ENCODE results near the gene STARD8.
"Not testable (repeated sequence)": the region's sequence is repeated elsewhere in the genome, so short reads cannot be mapped to it uniquely, and the experiment has no call there.

Gene STARD8, protein sequence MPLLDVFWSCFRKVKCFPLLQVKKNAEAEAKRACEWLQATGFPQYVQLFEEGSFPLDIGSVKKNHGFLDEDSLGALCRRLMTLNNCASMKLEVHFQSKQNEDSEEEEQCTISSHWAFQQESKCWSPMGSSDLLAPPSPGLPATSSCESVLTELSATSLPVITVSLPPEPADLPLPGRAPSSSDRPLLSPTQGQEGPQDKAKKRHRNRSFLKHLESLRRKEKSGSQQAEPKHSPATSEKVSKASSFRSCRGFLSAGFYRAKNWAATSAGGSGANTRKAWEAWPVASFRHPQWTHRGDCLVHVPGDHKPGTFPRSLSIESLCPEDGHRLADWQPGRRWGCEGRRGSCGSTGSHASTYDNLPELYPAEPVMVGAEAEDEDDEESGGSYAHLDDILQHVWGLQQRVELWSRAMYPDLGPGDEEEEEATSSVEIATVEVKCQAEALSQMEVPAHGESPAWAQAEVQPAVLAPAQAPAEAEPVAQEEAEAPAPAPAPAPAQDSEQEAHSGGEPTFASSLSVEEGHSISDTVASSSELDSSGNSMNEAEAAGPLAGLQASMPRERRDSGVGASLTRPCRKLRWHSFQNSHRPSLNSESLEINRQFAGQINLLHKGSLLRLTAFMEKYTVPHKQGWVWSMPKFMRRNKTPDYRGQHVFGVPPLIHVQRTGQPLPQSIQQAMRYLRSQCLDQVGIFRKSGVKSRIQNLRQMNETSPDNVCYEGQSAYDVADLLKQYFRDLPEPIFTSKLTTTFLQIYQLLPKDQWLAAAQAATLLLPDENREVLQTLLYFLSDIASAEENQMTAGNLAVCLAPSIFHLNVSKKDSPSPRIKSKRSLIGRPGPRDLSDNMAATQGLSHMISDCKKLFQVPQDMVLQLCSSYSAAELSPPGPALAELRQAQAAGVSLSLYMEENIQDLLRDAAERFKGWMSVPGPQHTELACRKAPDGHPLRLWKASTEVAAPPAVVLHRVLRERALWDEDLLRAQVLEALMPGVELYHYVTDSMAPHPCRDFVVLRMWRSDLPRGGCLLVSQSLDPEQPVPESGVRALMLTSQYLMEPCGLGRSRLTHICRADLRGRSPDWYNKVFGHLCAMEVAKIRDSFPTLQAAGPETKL

DNA sequence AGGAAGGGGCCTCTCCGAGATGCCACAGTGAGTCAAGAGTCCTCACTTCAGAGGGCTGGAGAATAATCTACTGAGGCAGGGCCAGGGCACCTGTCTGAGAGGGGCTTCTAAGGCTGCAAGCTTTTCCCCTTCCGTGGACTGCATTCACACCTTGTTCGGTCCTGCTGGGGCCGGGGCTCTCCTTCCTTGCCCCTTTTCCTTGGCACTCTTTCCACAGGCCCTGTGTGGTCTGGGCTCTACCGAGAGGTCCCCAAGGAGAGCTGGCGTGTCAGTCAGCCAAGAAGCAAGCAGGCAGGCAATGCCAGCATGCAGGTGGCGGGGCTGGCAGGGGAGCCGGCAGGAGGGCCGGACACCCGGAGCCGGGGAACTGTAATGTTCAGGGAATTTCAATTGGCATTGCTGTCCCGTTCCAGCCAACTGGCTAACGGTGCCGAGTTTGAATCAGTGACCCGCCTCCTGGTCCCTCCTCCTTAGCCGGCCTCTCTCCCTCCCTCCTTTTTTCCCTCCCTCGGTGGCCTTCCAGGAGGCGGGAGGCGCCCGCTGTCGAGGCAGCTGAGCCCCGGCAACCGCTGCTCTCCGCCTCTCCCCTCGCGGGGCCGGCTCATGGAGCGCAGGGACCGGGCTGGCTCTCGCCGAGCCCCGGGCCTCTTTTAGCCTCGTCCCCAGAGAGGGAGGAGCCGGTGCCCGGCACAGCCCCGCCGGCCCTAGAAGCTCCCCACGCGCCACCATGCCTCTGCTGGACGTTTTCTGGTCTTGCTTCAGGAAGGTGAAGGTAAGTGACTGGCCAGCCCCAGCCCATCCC, at the start of gene STARD8:
Gene STARD8 (plus strand): TSS at position 511 of the 802 bp plus-strand sequence. CDS start 217 bp downstream, at position 728.
- no peak within 1 kb of the TSS for H3K4me3 ChIP-seq (ENCODE audit: low read depth, low read length)
- TF ChIP-seq, protein P1, sequence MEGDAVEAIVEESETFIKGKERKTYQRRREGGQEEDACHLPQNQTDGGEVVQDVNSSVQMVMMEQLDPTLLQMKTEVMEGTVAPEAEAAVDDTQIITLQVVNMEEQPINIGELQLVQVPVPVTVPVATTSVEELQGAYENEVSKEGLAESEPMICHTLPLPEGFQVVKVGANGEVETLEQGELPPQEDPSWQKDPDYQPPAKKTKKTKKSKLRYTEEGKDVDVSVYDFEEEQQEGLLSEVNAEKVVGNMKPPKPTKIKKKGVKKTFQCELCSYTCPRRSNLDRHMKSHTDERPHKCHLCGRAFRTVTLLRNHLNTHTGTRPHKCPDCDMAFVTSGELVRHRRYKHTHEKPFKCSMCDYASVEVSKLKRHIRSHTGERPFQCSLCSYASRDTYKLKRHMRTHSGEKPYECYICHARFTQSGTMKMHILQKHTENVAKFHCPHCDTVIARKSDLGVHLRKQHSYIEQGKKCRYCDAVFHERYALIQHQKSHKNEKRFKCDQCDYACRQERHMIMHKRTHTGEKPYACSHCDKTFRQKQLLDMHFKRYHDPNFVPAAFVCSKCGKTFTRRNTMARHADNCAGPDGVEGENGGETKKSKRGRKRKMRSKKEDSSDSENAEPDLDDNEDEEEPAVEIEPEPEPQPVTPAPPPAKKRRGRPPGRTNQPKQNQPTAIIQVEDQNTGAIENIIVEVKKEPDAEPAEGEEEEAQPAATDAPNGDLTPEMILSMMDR (IDR thresholded peaks at IDR 0.05; ENCODE audit: borderline replicate concordance, insufficient read depth, low read depth, low read length): no peak

DNA sequence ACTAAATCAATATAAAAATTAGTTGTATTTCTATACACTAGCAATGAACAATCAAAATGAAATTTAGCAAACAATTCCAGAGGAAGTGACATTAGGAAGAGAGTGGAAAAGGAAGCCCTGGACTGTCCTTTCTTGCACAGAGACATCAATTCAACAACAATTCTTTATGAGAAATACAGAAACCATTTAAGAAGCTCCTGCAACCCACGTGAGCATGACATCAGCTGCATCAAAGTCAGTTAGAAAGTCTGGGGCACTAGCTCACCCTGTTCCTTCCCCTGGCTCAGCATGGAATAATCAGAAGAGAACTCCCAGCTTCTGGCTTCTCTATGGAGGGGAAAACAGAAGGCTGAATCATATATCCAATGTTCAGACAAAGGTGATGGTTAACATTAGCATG, 48.6 kb upstream of the STARD8 start:
- no peak overlapping the region for H3K4me3 ChIP-seq (ENCODE audit: low read depth, low read length)

DNA sequence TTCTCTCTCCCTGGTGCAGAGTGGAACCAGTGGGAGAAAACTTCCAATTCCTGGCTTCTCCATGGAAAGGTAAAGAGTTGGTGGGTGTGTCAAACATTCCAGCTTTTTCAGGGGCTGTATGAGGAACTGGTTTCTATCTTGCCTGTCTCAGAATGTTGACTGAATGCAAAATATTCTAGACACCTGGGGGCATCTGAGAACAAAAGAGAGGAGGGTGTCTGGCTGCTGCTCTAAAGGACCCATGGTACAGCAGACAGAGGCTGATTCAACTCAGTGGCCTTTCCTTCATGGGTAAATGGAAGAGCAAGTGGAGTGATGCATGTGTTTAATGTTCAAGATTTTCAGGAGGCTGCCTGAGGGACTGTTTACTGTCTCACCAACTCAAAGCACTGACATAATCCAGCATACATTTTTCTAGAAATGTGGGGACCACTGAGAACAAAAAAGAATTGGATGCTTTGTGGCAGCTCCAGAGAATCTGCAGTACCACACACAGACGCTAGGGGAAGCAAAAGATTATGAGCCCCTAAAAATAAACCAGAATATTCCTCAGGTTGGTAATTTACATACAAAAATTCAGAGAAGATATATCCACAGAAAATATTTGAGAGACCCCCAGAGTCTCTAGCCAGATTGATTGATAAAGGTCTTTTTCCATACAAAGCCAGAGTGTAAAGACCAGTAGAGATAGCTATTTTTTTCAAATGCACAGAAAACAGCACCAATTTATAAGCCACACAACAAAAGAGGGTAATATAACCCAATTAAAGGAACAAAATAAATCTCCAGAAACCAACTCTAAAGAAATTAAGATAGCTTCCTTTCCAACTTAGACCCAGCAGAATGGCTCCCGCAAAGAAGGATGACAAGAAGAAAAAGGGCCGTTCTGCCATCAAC, 48.0 kb upstream of the STARD8 start:
- no peak overlapping the region for H3K4me3 ChIP-seq (ENCODE audit: low read depth, low read length)
- TF ChIP-seq, protein P1 (IDR thresholded peaks at IDR 0.05; ENCODE audit: borderline replicate concordance, insufficient read depth, low read depth, low read length): peak; percentile 56

More for the DNA sequence above, 48.6 kb upstream of the STARD8 start:
- TF ChIP-seq, protein P1 (IDR thresholded peaks at IDR 0.05; ENCODE audit: borderline replicate concordance, insufficient read depth, low read depth, low read length): no peak

DNA sequence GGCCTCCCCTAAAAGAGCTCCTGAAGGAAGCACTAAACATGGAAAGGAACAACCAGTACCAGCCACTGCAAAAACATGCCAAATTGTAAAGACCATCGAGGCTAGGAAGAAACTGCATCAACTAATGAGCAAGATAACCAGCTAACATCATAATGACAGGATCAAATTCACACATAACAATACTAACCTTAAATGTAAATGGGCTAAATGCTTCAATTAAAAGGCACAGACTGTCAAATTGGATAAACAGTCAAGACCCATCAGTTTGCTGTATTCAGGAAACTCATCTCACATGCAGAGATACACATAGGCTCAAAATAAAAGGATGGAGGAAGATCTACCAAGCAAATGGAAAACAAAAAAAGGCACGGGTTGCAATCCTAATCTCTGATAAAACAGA, 43.2 kb upstream of the STARD8 start:
- not testable (repeated sequence) for H3K4me3 ChIP-seq (ENCODE audit: low read depth, low read length)

DNA sequence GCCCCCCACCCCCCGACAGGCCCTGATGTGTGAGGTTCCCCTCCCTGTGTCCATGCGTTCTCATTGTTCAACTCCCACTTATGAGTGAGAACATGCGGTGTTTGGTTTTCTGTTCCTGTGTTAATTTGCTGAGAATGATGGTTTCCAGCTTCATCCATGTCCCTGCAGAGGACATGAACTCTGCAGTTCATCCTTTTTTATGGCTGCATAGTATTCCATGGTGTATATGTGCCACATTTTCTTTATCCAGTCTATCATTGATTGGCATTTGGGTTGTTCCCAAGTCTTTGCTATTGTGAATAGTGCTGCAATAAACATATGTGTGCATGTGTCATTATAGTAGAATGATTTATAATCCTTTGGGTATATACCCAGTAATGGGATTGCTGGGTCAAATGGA, 32.7 kb upstream of the STARD8 start:
- not testable (repeated sequence) for H3K4me3 ChIP-seq (ENCODE audit: low read depth, low read length)

DNA sequence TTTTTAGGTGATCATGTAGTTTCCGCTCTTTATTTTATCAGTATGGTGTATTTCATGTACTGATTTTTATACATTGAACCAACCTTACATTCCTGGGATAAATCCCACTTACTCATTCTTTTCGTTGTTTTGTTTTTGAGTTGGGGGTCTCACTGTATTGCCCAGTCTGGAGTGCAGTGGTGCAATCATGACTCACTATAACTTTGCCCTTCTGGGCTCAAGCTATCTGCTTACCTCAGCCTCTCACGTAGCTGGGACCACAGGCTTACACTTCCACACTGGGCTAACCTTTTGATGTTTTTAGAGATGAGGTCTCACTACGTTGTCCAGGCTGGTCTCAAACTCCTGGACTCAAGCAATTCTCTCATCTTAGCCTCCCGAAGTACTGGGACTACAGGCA, 19.5 kb upstream of the STARD8 start:
- TF ChIP-seq, protein P1 (IDR thresholded peaks at IDR 0.05; ENCODE audit: borderline replicate concordance, insufficient read depth, low read depth, low read length): no peak
- H3K4me3 ChIP-seq (ENCODE audit: low read depth, low read length): no peak overlapping the region

DNA sequence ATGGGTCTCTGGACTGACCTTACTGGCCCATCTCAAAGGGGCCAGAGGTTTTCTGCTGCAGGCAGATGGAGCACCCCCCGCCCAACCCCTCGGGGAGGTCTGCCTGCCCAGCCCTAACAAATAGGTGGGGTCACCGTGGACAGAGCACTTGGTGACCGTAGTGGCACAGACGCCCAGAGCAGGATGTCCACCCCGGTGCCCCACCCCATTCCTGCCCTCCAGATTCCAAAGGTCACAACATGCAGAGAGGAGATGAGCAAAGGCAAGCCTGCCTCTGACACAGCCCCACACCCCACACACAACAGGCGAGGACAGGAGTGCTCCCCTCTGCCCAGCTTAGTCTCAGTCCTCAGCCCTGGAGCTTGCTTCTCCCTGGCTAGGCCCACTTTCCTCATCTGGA, 17.5 kb upstream of the STARD8 start:
- not testable (repeated sequence) for H3K4me3 ChIP-seq (ENCODE audit: low read depth, low read length)

Data from GM12875 (cell line).